Right hindlimb (tissue), 1 donor: ENCODE data around the gene CTTN.
"Not testable (repeated sequence)": the region's sequence is repeated elsewhere in the genome, so short reads cannot be mapped to it uniquely, and the experiment has no call there.

Source experiments
- DNase-seq: peaks from one replicate; pipeline ENCODE4 v3.0.0-alpha.2; 2018

The CTTN gene

DNA sequence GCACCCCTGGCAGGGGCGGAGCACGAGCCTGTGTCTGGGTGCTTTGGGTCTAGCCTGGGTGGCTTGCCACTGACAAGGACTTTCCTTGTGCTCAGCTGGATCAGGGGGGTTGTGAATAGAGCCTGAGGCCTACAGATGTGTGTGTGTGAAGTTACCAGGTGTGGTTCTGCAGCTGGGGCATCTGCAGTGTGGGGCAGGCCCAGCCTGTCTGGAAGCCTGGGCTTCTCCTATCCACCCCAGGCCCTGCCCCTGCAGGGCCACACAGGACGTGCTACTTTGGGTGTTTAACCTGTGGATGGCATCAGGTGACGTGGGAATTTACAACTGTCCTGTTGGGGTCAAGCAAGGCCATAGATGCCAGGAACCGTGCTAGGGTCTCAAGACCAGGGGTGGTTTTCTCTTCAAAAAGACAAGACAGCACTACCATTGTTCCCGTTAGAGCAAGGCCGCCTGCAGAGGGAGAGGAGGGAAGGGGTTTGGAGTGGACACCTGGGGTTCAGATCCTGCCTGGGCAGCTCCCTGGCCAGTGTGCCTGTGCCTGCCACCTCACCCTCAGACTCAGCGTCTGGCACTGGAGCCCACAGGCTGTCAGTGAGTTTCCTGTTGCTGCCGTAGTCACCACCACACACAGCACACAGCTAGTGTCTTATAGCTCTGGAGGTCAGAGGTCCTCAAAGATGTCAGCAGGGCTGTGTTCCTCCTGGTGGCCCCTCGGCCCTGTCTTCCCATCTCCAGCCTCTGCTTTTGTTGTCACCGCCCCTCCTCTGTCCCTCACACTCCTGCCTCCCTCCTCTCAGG lies 31.6 kb downstream of the CTTN start:
- DNase-seq, result no peak

DNA sequence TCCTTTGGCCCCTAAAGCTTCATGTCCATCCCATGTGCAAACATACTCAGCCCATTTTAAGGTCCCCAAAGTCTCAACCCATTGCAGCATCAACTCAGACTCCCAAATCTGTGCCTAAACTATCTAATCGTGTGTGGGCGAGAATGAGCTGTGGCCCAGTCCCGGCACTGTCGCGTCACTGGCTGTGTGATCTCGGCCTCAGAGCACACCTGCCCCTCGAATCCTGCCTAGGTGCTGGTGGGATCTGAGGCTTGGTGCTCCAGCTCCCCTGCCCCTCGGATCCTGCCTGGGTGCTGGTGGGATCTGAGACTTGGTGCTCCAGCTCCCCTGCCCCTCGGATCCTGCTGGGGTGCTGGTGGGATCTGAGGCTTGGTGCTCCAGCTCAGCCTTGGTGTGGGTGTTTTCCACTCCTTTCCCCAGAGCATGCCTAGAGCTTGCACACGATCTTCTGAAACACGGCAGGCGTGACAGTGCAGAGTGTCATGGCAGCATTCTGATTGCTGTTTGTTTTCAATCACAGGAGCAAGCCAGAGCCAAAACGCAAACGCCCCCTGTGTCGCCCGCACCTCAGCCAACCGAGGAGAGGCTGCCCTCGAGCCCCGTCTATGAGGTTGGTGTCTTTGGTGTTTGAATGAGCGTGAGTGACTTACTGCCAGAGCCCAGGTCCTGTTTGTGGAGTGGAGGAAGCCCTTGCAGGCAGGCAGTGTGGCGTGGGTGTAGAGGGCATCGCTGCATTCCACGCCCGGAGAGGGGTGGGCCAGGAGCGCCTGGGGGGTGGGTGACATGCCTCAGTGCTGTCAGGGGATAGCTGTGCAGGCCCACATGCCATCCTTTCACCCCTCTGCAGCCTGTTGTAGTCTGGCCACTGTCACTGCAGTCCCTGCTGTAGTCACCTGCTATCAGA lies 32.6 kb downstream of the CTTN start:
- no peak for DNase-seq

DNA sequence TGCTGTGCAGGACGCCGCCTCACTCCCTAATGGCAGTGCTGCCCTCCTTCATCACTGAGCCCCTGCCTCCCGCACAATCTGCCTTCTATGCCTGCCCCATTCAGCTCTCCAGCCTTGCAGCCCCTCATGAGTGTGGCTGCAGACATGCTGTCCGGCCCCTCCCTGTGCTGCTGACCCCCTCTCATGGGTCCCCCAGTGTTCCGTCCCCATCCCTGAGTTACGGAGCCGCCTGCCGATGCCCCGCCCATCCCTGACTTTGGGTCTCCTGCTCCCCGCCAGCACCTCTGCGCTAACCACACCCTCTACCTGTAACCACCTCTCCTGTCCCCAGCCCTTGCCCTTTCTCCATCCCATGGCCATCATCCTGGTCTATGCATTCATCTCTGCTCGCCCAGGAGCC lies 33.3 kb downstream of the CTTN start:
- no peak for DNase-seq

DNA sequence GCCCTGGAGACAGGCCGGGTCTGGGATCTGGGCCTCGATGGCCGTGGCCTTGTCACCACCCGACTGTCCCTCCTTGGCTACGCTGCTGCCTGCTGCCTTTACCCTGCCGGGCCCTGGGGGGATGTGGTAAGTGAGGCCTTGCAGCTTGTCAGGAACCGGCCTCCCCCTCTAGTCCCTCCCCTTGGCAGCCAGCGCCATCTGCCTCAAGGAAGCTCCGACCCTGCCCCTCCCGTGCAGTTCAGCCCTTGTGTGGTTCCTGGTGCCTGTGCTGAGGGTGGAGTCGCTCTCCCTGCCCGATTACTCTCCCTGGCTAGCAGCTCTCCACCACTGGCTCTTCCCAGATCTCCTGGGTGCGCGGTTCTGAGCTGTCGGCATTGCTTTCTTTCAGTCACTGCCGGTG lies 33.7 kb downstream of the CTTN start:
- DNase-seq, result no peak

DNA sequence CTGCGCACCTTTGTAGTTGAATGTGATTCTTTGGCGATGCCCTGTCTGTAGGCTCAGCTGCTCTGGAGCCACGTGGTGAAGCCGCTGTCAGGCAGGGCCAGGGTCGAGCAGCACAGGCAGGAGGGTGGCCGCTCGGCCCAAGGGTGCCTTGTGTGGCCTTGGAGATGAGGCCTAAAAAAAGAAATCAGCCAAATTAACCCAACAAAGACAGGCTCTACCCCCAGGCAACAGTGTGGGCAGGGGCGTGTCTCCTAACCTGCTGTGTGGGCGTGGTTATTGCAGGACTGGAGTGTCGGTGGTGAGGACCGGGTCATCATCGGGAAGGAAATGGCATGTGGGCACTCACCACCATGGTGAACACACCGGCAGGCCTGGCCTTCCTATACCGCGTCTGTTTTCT lies 34.3 kb downstream of the CTTN start:
- DNase-seq, result no peak

DNA sequence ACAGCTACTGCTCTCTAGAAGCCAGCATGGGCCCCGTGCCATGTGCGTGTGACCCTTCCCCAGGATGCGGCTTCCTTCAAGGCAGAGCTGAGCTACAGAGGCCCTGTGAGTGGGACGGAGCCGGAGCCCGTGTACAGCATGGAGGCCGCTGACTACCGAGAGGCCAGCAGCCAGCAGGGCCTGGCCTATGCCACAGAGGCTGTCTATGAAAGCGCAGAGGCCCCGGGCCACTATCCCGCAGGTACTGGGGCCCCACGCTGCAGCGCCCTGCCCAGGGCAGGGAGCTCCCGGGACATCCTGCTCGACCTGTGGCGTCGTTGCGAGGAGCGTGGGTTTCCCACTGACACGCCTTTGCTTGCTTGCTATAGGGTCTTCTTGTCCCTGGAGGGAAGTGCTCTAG lies 34.7 kb downstream of the CTTN start:
- DNase-seq, result no peak

DNA sequence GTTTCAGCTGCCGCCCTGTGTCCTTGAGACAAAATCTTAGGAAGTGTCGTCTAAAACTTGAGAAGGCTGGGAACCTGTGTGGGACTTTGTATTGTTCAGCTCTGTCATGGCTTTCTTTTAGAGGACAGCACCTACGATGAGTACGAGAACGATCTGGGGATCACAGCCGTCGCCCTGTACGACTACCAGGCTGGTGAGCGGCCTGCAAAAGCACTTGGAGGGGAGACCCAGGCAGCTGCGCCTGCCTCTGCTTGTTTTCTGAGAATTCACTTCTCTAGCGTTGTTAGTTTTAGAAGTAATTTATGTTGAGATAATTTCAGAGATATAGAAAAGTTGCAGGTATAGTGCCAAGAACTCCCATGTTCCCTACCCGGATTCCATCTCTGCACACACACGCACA lies 35.2 kb downstream of the CTTN start:
- DNase-seq, result no peak

DNA sequence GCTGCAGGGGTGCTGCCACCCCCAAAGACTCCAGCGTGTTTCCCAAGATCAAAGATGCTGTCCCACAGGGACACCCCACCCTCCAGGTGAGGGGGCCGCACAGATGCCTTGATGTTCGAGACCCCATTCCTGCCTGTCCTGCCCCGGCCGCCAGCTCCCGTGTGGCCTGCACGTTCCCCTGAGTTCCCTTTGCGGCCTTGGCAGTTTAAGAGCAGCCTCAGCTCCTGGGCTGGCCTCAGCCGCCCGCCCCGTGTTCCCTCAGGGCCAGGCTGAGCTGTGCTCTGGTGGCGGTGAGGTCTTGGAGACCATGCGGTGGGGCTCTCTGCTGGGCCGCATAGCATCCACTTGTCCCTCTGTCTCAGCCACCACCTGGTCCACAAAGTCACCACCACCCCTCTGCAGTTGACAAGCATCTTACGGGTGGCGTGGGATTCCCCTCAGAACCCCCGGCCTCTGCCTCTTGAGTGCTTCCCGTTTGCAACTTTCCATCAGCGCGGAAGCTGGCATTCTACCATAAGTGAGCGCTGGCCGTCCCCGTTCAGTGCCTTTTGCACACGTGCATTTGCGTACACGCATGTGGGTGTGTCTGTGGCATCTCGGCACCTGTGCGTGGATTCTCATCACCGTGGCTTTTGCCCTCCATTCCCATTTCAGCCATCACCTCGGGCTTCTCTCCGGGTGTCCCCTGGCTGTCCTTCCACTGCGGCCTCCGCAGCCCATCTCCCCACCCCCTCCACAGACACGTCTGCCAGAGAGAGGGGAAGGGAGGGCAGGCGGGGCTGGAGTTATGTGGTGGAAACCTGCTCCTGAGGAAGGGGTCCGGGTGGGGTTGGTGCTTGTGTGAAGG lies 35.9 kb downstream of the CTTN start:
- no peak for DNase-seq

DNA sequence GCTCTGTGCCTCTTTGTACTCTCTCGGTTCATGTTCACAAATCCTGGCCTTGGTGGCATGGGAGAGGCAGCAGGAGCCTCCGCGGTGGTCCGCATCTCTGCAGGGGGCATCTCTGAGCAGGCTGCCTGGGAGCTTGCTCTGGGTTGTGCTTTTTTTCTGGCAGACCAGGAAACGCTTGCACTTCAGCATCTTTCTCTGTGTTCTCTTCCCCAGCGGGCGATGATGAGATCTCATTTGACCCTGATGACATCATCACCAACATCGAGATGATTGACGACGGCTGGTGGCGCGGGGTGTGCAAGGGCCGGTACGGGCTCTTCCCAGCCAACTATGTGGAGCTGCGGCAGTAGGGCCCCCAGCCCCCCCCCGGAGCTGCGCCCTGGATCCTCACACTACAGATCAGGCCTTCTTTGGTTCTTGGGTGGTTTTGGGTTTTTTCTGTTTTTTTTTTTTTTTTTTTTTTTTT lies 36.5 kb downstream of the CTTN start:
- peak; percentile 43 for DNase-seq

DNA sequence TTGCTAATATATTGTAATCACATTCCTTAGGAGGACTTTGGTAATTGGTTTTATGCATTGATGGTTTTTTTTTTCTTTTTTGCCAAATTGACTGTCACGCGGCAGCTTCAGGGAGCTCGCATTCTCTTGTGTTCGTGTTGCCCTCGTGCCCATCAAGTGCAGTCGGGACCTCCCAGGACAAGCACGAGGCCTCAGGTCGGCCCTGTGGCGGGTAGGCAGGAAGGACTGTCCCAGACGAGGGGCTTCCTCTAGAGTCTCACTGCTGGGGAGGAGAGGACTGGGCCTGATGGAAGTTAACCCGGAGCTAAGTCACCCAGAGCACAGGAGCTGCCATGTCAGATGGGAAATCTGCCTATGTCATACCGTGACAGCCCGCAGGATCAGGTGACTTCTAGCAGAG lies 37.0 kb downstream of the CTTN start:
- no peak for DNase-seq

DNA sequence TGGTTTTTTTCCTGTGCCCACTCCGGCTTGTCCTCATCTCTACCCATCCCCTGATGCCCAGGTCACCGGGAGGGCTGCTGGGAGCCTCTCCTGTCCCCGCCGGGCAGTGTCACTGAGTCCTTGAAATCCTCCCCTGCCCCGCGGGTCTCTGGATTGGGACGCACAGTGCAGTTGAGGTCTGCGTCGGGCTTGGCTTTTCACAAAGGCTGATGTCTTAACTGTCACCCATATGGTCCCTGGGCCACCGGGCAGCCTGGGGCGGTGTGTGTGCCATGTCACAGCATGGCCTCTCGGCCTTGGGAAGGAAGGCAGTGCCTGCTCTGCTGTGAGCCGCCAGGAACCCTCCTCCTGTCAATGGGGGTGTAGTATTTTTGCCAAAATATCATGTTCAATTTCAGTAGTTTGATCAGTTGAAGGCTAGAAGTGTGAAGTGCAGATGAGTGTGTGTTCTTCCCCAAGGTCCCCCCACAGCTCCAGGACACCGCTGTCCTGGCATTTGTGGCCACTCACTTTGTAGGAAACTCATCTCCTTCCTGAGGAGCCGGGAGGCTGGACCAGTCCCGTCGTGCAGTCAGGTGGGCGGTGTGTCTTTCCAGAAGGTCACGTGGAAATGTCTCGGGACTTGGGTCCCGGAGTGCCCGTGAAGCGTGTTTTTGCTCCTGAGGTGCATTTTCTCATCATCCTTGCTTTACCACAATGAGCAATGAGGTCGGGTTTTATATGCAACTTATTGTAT lies 37.6 kb downstream of the CTTN start:
- no peak for DNase-seq

DNA sequence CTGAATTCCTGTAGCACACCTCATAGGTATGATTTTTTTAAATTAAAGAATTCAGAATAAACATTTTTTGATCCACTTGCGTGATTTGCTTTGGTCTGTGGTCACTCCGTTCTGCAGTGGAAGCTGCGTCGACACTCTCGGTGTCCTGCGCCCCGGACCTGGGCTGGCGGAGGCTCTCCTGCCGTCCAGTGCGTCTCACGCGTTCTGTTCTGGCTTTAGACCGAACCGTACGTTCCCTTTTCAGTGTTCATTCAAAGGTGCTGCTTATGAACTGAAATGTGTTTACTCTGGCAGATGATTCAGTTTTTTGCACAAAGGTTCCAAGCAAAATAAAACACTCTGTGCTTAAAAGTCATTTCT lies 38.2 kb downstream of the CTTN start:
- DNase-seq, result no peak

DNA sequence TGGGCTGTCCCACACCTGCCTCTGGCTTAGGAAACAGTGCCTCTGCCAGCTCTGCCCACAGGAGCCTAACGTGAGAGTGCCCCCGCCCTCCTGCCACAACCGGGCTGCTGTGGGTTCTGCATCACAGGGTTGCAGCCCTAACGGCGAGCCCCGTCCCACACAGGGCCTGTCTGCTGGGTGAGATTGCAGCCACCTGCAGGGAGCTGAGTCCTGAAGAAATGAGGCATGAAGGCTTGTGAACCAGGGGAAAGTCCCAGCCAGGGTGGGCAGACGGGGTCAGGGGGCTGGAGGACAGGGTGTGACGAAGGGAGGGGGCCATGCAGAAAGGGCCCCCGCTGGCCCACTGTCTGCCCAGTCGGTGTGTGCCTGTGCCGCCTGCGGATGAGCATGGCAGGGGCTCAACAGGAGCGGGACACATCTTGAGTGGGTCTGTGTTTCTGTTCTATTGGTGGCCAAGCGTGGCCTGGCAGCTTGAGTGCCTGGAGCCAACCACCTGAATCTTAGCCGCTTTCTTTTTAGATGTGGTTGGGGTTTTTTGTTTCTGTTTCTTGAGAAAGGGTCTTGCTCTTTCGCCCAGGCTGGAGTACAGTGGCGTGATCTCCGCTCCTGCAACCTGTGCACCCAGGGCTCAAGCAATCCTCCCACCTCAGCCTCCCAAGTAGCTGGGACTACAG lies 38.9 kb downstream of the CTTN start:
- no peak for DNase-seq

DNA sequence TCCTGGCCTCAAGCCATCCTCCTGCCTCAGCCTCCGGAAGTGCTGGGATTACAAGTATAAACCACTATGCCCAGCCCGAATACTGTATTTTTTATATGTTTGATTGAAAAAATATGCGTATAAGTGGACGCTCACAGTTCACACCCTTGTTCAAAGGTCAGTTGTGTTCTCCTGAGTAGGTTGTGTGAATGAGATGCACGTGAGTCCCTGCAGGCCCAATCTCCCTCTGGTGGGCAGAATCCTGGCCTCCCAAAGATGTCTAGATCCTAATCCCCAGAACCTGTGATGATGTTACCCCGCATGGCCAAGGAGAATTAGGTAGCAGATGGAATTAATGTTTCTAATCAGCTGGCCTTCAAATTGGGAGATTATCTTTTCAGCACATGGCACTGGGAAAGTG lies 41.9 kb downstream of the CTTN start:
- no peak for DNase-seq

DNA sequence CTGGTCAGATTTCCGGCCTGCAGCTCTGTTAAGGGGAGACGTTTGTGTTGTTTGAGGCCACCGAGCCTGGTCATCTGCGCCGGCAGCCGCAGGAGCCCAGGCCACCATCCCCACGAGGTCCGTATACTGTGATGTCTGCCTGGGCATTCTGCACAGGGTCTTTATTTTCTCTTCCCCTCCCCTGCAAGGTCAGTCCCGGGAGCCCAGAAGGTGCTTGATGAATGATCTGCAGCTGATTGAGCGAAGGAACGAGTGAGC lies 45.4 kb downstream of the CTTN start:
- DNase-seq, result no peak

DNA sequence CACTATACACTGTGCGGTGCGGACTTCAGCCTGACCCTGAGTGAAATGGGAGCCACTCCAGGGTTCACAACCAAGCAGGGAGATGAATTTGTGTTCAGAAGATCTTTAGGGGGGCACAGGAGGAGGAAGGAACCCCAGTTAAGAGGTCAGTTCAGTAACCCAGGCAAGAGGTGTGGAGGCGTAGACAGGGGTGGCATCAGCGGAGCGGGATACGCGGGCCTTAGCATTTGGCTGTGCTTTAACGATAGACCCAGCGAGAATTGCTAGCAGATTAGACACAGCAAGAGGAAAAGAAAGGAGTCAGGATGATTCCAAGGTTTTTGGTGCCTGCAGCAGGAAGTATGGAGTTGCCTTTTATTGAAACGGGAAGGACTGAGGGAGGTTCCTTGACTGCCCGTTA lies 46.8 kb downstream of the CTTN start:
- DNase-seq, result no peak

DNA sequence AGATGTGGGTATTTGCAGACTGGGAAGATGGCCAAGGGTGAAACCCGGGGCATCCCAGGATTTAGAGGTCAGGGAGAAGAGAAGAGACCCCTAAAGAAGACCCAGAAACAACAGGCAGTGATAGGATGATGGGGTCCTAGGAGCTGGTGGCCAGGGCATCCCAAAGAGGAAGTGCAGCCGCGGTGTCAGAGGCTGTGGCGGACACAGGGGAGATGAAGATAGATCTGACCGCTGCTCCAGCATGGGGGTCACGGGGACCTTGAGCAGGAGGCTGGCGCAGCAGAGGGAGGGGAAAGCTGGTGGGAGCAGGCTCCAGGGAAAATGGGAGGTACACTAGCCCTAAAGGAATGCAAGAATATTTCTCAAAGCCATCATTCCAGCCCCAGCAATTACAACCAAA lies 47.3 kb downstream of the CTTN start:
- no peak for DNase-seq

DNA sequence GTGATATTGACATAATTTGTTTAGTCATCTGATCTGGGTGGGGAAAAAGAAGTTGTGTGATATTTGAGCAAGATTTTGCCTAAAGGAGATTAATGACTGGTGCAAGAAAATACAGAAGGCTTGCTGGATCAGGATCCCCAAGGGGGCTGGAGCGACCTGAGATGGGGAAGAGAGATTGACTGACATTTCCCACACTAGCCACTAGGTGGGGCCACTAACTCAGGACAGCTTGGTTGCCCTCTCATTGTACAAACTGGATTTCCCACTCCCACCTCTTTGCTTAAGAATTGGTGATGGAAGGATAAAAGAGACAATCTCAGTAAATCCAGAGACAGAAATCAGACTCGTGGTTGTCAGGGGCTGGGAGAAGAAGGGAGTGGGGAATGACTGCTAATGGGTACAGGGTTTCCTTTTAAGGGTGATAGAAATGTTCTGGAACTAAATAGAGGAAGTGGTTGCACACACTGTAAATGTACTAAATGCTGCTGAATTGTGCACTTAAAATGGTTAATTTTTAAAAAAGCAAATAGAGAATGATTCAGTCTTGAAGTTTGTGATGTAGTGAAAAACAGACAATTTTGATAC lies 50.7 kb downstream of the CTTN start:
- DNase-seq, result no peak

DNA sequence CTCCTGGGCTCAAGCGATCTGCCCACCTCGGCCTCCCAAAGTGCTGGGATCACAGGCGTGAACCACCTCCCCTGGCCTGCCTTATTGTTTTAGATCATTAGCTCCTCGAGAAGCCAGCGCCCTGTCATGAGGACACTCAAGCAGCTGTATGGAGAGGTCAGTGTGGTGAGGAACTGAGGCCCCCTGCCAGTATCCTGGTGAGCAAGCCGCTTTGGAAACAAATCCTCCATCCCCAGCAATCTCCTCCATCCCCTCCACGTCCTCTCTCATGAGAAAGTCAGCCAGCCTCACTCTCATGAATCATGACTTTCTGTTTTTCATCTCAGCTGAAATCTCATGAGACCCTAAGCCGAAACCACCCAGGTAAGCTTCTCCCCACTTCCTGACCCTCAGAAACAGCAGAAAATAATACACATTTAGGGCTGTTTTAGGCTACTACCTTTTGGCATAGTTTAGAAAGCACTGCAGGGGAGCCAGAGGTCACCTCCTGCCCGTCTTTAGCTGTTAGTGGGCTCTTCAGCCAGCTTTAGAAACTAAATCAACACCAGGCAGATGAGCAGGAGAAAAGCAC lies 56.0 kb downstream of the CTTN start:
- no peak for DNase-seq

DNA sequence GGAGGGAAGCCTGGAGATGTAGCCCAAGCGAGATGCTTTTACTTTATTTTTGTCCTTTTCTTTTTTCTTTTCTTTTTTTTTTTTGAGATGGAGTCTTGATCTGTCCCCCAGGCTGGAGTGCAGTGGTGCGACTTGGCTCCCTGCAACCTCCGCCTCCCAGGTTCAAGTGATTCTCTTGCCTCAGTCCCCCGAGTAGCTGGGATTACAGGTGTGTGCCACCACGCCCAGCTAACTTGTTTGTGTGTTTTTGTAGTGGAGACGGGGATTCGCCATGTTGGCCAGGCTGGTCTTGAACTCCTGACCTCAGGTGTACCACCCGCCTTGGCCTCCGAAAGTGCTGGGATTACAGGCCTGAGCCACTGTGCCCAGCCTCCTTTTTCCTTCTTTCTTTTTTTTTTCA lies 56.5 kb downstream of the CTTN start:
- DNase-seq, result not testable (repeated sequence)

DNA sequence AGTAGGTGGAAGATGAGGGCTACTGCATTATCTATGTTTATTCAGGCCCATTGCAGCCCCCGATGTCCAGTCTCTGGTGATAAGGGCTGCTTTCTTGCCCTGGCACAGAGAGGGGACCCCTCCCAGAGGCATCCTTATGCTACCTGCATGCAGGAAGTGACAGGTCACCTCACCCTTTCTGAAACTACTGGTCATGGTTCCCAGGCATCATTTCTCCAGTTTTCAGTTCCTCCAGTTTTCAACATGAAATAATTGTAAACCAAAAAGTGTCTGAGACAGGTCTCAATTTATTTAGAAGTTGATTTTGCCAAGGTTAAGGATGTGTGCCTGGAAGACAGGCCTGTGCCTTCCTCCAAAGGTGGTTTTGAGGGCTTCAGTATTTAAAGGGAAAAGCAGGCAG lies 57.0 kb downstream of the CTTN start:
- no peak for DNase-seq
